ENCODE measurements around the gene FLT3LG.
"Not testable (repeated sequence)": the region's sequence is repeated elsewhere in the genome, so short reads cannot be mapped to it uniquely, and the experiment has no call there.

The FLT3LG gene

GRCh38 chr19:49461656-49462055 lies 12.4 kb upstream of the FLT3LG start:
- DNase-seq (ENCODE audit: low spot score) = no peak

DNA sequence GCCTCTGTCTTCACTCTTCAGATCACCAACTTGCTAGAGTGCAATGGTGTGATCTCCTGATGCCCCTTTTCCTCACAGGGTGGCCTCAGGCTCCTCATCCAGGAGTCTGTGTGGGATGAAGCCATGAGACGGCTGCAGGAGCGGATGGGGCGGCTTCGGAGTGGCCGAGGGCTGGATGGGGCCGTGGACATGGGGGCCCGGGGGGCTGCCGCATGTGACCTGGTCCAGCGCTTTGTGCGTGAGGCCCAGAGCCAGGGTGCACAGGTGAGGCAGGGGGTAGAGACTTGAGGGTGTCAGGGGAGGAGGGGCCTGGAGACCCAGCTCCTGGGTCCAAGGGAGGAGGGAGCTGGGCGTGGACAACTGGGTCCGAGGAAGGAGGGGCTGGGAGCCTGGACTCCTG lies 11.5 kb upstream of the FLT3LG start:
- no peak for DNase-seq (ENCODE audit: low spot score)

DNA sequence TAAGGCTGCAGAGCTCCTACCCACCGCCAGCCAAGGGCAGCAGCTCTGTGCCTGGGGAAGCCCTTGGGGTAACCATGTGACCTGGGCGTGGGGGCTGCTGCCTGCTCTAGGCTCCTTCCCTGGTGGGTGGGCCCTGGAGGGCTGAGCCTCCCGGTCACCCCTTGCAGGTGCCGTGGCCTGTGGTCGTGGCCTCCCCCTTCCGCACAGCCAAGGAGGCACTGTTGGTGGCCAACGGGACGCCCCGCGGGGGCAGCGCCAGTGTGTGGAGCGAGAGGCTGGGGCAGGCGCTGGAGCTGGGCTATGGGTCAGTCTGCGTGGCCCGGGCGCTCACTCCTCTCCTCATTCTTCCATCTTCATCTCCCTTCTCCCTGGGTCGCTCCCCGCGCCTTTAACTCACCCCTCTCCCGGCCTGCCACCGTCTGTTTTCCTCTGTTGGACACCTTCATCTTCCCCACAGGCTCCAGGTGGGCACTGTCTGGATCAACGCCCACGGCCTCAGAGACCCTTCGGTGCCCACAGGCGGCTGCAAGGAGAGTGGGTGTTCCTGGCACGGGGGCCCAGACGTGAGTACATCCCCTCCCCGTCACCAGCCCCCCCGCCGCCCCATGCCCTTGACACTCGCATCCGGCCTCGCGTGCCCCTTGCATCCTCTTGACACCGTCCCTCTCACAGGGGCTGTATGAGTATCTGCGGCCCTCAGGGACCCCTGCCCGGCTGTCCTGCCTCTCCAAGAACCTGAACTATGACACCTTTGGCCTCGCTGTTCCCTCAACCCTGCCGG lies 9.9 kb upstream of the FLT3LG start:
- DNase-seq (ENCODE audit: low spot score) = no peak

DNA sequence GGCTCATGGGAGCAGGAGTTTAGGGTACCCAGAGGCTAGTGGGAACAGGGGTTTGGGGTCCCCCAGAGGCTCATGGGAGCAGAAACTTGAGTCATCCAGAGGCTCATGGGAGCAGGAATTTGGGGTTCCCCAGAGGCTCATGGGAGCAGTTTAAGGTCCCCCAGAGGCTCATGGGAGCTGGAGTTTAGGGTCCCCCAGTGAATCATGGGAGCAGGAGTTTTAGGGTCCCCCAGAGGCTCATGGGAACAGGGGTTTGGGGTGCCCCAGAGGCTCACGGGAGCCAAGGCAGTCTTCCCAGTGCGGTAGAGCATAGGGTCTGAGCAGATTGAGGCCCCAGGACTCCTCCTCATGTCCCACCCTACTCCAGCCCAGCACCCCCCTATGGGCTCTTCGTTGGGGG lies 8.6 kb upstream of the FLT3LG start:
- DNase-seq (ENCODE audit: low spot score) = no peak

DNA sequence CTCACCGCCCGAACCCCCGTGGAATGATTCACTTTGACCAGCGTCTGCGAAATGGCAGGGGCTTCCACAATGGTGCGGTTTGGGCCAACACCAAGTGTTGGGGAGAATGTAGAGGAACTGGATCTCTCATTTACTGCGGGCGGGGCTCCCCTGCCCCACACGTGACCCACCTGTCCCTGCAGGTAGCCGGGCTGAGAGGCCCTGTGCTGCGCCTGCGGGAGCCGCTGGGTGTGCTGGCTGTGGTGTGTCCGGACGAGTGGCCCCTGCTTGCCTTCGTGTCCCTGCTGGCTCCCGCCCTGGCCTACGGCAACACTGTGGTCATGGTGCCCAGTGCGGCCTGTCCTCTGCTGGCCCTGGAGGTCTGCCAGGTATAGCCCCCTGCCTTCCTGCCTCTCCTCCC lies 5.8 kb upstream of the FLT3LG start:
- DNase-seq (ENCODE audit: low spot score) = no peak

DNA sequence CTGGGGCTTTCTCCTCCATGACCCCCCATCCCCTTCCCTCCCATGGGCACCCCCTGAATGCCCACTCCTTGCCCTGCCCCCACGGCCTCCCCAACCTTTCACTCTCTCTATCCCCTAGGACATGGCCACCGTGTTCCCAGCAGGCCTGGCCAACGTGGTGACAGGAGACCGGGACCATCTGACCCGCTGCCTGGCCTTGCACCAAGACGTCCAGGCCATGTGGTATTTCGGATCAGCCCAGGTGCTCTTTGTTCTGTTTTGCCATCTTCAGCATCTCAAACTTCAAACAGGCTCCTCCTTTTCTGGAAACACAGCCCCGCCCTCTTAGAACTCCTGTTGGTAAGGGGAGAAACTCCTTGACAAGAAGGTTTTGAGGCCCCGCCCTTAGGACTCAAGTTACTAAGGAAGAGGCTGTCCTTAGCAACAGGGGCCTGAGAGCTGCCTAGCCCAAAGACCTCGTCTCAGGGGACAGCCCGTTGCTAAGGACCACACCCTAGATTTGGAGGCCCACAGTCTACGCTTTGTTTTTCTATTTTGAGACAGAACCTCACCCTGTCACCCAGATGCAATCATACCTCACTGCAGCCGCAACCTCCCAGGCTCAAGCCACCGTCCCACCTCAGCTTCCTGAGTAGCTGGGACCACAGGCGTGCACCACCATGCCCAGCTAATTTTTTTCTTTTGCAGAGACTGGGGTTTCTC lies 5.1 kb upstream of the FLT3LG start:
- DNase-seq (ENCODE audit: low spot score) = peak; percentile 71

GRCh38 chr19:49469828-49470614 lies 4.0 kb upstream of the FLT3LG start:
- DNase-seq (ENCODE audit: low spot score) = no peak

GRCh38 chr19:49470615-49470978 lies 3.4 kb upstream of the FLT3LG start:
- no peak for DNase-seq (ENCODE audit: low spot score)

DNA sequence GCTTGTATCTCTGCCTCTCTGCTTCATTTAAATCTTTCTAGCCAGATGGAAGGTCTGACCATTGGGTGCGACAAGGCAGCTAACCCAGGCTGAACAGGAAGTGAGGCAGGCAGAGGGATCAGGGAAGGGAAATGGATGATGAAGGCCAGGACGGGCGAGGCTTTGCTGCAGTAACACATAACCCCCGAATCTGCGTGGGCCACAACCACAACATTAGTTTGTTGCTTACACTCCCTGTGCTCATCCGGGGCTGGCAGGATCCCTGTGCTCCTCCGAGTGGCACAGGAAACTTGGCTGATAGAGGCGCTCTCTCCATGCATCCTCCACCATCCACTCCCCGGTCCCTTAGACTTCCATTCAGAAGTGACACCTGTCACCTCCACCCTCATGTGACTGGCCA lies 1.1 kb upstream of the FLT3LG start:
- DNase-seq (ENCODE audit: low spot score) = no peak

DNA sequence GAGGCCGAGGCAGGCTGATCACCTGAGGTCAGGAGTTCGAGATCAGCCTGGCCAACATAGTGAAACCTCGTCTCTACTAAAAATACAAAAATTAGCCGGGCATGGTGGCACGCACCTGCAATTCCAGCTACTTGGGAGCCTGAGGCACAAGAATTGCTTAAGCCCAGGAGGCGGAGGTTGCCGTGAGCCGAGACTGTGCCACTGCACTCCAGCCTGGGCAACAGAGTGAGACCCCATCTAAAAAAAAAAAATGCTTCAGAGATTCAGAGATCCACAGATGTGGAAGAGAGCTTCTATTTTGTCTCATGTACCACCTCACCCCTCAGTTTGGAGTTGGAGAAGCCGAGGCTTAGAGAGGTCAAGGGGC lies 531 bp upstream of the FLT3LG start:
- not testable (repeated sequence) for DNase-seq (ENCODE audit: low spot score)

- peak; percentile 54 for DNase-seq (ENCODE audit: low spot score)
Observed at GRCh38 chr19:49474542-49474924, 518 bp downstream of the FLT3LG start.

GRCh38 chr19:49475191-49475917 lies 1.3 kb downstream of the FLT3LG start:
- DNase-seq (ENCODE audit: low spot score) = no peak

GRCh38 chr19:49475995-49476880 lies 2.2 kb downstream of the FLT3LG start:
- peak; percentile 91 for DNase-seq (ENCODE audit: low spot score)

DNA sequence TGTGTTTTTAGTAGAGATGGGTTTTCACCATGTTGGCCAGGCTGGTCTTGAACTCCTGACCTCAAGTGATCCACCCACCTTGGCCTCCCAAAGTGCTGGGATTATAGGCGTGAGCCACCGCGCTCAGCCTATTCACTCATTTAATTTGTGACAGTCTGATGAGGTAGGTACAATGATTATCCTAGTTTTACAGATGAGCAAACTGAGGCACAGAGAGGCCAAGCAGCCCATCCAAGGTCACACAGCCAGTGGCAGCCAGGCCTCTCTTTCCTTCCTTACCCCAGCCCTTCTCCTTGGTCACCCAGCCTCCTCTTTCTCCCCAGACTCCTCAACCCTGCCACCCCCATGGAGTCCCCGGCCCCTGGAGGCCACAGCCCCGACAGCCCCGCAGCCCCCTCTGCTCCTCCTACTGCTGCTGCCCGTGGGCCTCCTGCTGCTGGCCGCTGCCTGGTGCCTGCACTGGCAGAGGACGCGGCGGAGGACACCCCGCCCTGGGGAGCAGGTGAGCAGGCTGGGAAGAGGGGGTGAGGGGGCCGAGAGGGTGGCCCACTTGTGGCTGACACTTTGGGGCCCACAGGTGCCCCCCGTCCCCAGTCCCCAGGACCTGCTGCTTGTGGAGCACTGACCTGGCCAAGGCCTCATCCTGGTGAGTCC lies 6.1 kb downstream of the FLT3LG start:
- DNase-seq (ENCODE audit: low spot score) = no peak

DNA sequence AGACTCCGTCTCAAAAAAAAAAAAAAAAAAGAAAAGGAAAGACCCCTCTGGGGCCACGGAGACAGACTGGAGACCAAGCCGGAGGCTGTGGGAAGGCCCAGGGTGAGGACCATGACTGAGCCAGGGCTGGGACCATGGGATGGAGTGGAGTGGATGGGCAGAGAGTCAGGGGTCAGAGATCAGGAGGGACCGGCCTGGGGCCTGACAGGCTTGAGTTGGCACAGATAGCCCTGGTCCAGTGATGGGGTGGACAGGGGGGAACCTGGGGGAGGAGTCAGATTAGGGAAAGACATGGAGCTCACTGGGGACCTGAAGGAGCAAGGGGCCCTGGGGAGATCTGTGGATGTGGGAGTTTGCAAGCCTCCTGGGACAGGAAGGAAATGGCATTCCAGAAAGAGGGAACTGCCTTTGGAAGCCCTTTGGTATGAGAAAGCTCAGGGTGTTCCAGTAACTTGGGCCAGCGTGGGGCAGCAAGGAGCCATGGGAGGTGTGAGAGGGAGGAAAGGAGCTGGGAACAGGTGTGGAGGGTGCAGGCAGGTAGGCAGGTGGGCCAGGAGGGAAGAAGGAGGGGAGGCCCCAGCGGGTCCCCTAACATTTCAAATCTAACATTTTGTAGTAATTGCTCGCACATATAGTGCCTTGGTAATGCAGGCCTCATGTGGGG lies 7.1 kb downstream of the FLT3LG start:
- no peak for DNase-seq (ENCODE audit: low spot score)

DNA sequence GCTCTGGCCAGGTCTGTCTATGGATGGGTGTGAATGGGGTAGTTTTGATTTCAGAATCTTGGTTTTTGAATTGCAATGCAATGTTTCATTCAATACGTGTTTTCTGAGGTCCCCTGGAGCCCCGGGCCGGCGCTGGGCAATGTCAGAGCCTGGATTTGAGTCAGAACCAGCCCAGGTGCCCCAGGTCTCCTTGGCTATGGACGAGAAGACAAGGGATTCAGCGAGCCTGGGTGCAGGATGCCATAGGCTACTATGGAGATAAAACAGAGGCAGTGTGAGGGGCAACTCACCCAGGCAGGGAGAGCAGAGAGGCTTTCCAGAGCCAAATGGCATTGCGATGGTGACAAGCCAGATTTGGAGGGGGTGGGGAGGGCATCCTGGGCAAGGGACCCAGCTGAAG lies 12.2 kb downstream of the FLT3LG start:
- DNase-seq (ENCODE audit: low spot score) = no peak

DNA sequence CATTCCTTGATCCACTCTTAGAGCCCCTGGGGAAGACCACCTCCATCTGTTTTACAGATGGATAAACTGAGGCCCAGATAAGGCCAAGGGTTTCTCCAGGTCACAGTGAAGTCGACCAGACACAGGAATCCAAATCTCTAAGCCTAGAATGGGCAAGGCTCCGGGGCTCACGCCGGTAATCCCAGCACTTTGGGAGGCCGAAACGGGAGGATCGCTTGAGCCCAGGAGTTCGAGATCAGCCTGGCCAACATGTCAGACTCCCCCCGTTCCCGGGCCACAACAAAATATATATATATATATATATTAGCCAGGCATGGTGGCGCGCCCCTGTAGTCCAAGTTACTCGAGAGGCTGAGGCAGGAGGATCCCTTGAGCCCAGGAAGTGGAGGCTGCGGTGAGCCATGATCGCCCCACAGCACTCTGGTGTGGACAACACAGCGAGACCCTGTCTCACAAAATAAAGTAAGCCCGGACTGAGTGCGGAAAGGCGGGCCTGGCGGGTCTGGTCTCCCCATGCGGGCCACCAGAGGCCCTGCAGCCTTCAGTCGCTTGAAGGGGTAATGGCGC lies 12.8 kb downstream of the FLT3LG start:
- DNase-seq (ENCODE audit: low spot score) = no peak

DNA sequence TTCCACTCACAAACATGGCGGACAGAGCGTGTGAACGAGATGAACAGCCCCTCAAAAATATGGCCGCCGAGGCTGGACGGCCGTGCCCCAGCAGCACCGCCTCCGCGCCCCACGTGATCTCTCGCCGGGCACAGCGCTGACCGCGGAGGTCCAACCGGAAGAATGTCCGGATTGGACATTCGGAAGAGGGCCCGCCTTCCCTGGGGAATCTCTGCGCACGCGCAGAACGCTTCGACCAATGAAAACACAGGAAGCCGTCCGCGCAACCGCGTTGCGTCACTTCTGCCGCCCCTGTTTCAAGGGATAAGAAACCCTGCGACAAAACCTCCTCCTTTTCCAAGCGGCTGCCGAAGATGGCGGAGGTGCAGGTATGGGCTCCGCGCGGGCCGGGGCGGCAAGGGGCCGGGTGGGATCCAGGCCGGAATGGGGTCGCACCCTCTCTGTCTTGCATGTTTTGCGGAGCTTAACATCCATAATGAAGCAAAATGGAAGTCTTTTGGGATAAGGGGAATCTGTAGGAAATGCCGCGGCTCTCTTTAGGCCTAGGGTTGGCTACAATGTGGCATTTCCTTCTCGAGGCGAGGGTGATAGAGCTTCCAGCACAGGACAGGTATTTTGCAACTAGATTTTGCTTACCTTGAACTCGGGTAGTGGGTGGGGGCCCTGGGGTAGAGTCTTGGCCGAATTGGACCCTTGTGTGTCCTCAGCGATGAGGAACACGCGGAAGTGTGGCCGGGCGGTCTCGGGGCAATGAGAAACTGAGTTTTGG lies 13.4 kb downstream of the FLT3LG start, which contains the start of gene RPL13A:
Gene RPL13A, plus strand, starts transcription at position 332 of the 769 bp plus-strand sequence. Its CDS starts 22 bp downstream, at position 354.
- peak; percentile 100 for DNase-seq (ENCODE audit: low spot score)

All from ecto neural progenitor cell (in vitro differentiated cells).